HEK293 (cell line): ENCODE data around the gene BEGAIN.

Experiments
- CTCF ChIA-PET: fragments of 350-600 bp; formaldehyde crosslinking; extraction: SDS; loops from one replicate; lab custom pipeline; 2021; ENCODE audit warnings: antibody characterized with exemption; lab: Yijun Ruan, JAX
- POLR2A ChIA-PET: fragments of 300-600 bp; formaldehyde crosslinking; extraction: SDS; loops from one replicate; lab custom pipeline; 2020; ENCODE audit warnings: antibody characterized with exemption, inconsistent platforms; lab: Yijun Ruan, JAX
- H3K27ac ChIP-seq: fragments of 200-500 bp; sonication (Bioruptor generic); 2 replicates; pipeline ENCODE4 v1.5.1; 2014; ENCODE audit warnings: low read depth, low read length, control low read depth, inconsistent platforms; ENCODE audit errors: extremely low read depth
- H3K36me3 ChIP-seq, 2 experiments: fragments of 200-500 bp in 1 of 2; sonication (Bioruptor generic) in 1 of 2; 1 replicate in 1 of 2; 2 replicates in 1 of 2; pipeline ENCODE4 v1.5.1; 2014 to 2017; ENCODE audit warnings: inconsistent platforms in 2 of 2, low read length in 2 of 2; ENCODE audit not compliant: control insufficient read depth in 2 of 2, insufficient read depth in 1 of 2
- H3K4me1 ChIP-seq: fragments of 200-500 bp; sonication (Bioruptor generic); 2 replicates; pipeline ENCODE4 v1.5.1; 2014; ENCODE audit warnings: mild to moderate bottlenecking, low read length, inconsistent platforms; ENCODE audit not compliant: control insufficient read depth, insufficient read depth
- H3K4me3 ChIP-seq: 2 replicates; pipeline ENCODE4 v1.5.1; 2011; ENCODE audit warnings: low read depth, mild to moderate bottlenecking, control low read depth, low read length, moderate library complexity
- H3K9me3 ChIP-seq: fragments of 200-500 bp; sonication (Bioruptor generic); 2 replicates; pipeline ENCODE4 v1.5.1; 2014; ENCODE audit warnings: low read depth, low read length, inconsistent platforms; ENCODE audit not compliant: control insufficient read depth, insufficient read depth
- GLI4 ChIP-seq: fragments of 450-650 bp; formaldehyde crosslinking; IDR thresholded peaks from 2 replicates; pipeline ENCODE4 v1.5.1; 2016; ENCODE audit warnings: missing biosample characterization, missing genetic modification characterization
- HIC1 ChIP-seq: fragments of 450-650 bp; formaldehyde crosslinking; IDR thresholded peaks from 2 replicates; pipeline ENCODE4 v1.5.1; 2016; ENCODE audit warnings: missing biosample characterization, missing genetic modification characterization
- SETDB1 ChIP-seq: IDR thresholded peaks from one replicate; pipeline ENCODE4 v1.6.1; 2017; ENCODE audit warnings: mild to moderate bottlenecking, low read length, moderate library complexity, mixed read lengths; ENCODE audit not compliant: insufficient read length
- TCF7L2 ChIP-seq: IDR thresholded peaks from 2 replicates; pipeline ENCODE4 v1.6.1; 2011; ENCODE audit warnings: low read depth, mild to moderate bottlenecking, inconsistent platforms, low read length, moderate library complexity, borderline replicate concordance
- ZBTB17 ChIP-seq: fragments of 450-650 bp; formaldehyde crosslinking; IDR thresholded peaks from 2 replicates; pipeline ENCODE4 v1.5.1; 2016; ENCODE audit warnings: missing biosample characterization, missing genetic modification characterization
- ZBTB20 ChIP-seq: fragments of 450-650 bp; formaldehyde crosslinking; IDR thresholded peaks from 2 replicates; pipeline ENCODE4 v1.5.1; 2016; ENCODE audit warnings: missing biosample characterization, missing genetic modification characterization
- ZBTB7A ChIP-seq: fragments of 450-650 bp; formaldehyde crosslinking; IDR thresholded peaks from 2 replicates; pipeline ENCODE4 v1.5.1; 2016; ENCODE audit warnings: low read depth, missing biosample characterization, missing genetic modification characterization
- ZNF132 ChIP-seq: fragments of 450-650 bp; formaldehyde crosslinking; IDR thresholded peaks from 2 replicates; pipeline ENCODE4 v1.5.1; 2017; ENCODE audit warnings: missing biosample characterization, missing genetic modification characterization, borderline replicate concordance
- ZNF146 ChIP-seq: fragments of 450-650 bp; formaldehyde crosslinking; IDR thresholded peaks from 2 replicates; pipeline ENCODE4 v1.5.1; 2016; ENCODE audit warnings: missing biosample characterization, missing genetic modification characterization
- ZNF148 ChIP-seq: fragments of 450-650 bp; formaldehyde crosslinking; IDR thresholded peaks from 2 replicates; pipeline ENCODE4 v1.5.0; 2017; ENCODE audit warnings: missing biosample characterization, missing genetic modification characterization, borderline replicate concordance
- ZNF2 ChIP-seq: fragments of 450-650 bp; formaldehyde crosslinking; IDR thresholded peaks from 2 replicates; pipeline ENCODE4 v1.5.1; 2016; ENCODE audit warnings: missing biosample characterization, missing genetic modification characterization
- ZNF26 ChIP-seq: fragments of 450-650 bp; formaldehyde crosslinking; IDR thresholded peaks from 2 replicates; pipeline ENCODE4 v1.5.1; 2016; ENCODE audit warnings: missing biosample characterization, missing genetic modification characterization
- ZNF366 ChIP-seq: fragments of 450-650 bp; formaldehyde crosslinking; conservative IDR thresholded peaks from 2 replicates; pipeline ENCODE4 v1.5.1; 2016; ENCODE audit warnings: missing biosample characterization, missing genetic modification characterization
- ZNF391 ChIP-seq: fragments of 450-650 bp; formaldehyde crosslinking; IDR thresholded peaks from 2 replicates; pipeline ENCODE4 v1.5.1; 2016; ENCODE audit warnings: low read depth, missing biosample characterization, missing genetic modification characterization, borderline replicate concordance
- ZNF449 ChIP-seq: fragments of 450-650 bp; formaldehyde crosslinking; IDR thresholded peaks from 2 replicates; pipeline ENCODE4 v1.5.1; 2017; ENCODE audit warnings: missing biosample characterization, mild to moderate bottlenecking, missing genetic modification characterization, moderate library complexity
- ZNF555 ChIP-seq: fragments of 450-650 bp; formaldehyde crosslinking; conservative IDR thresholded peaks from 2 replicates; pipeline ENCODE4 v1.5.1; 2017; ENCODE audit warnings: missing biosample characterization, mild to moderate bottlenecking, missing genetic modification characterization, inconsistent platforms
- ZNF558 ChIP-seq: fragments of 450-650 bp; formaldehyde crosslinking; IDR thresholded peaks from 2 replicates; pipeline ENCODE4 v1.5.1; 2016; ENCODE audit warnings: missing biosample characterization, missing genetic modification characterization
- ZNF596 ChIP-seq: fragments of 450-650 bp; IDR thresholded peaks from 2 replicates; pipeline ENCODE4 v1.5.0; 2018; ENCODE audit warnings: missing biosample characterization, mild to moderate bottlenecking, missing genetic modification characterization, moderate library complexity
- ZNF660 ChIP-seq: fragments of 450-650 bp; IDR thresholded peaks from 2 replicates; pipeline ENCODE4 v1.5.1; 2018; ENCODE audit warnings: missing biosample characterization, mild to moderate bottlenecking, missing genetic modification characterization
- ZNF704 ChIP-seq: fragments of 450-650 bp; formaldehyde crosslinking; IDR thresholded peaks from 2 replicates; pipeline ENCODE4 v1.5.1; 2016; ENCODE audit warnings: missing biosample characterization, missing genetic modification characterization
- ZNF76 ChIP-seq: fragments of 450-650 bp; formaldehyde crosslinking; IDR thresholded peaks from 2 replicates; pipeline ENCODE4; 2016; ENCODE audit warnings: low read depth, missing biosample characterization, missing genetic modification characterization, borderline replicate concordance
- ZXDB ChIP-seq: fragments of 450-650 bp; formaldehyde crosslinking; IDR thresholded peaks from 2 replicates; pipeline ENCODE4 v1.5.1; 2016; ENCODE audit warnings: missing biosample characterization, missing genetic modification characterization

Gene BEGAIN

GRCh38 chr14:100601914-100602313 lies 14.7 kb upstream of the BEGAIN start:
- Histone ChIP-seq H3K4me1 (no peaks in the 10 kb centered on the region; the same call in 1 of the 2 replicates), H3K4me3 (no peak overlapping the region), H3K36me3 (no peaks in the 10 kb centered on the region), H3K27ac (no peak overlapping the region), H3K9me3 (no peaks in the 10 kb centered on the region)
- ChIA-PET POLR2A (no interaction called here), CTCF (interaction anchor here (0.6 to 1.0 kb wide), 2 partner anchors 61 to 1212 kb away, joined by 3 to 4 read pairs; no protein-coding TSS in a partner anchor)
- TF ChIP-seq ZBTB17, result no peak
- no peak for TF ChIP-seq TCF7L2
- no peak for TF ChIP-seq ZNF76 (tag by site-specific recombination)
- TF ChIP-seq ZNF148, result no peak
- TF ChIP-seq ZBTB20, result no peak
- peak; percentile 92 for TF ChIP-seq ZNF26
- no peak for TF ChIP-seq ZNF449
- no peak for TF ChIP-seq ZNF2 (tag by site-specific recombination)
- TF ChIP-seq ZNF555 (tag by site-specific recombination), result no peak

- Histone ChIP-seq H3K27ac (no peak overlapping the region), H3K36me3 (no peaks in the 10 kb centered on the region), H3K9me3 (no peaks in the 10 kb centered on the region), H3K4me1 (no peaks in the 10 kb centered on the region; the same call in 1 of the 2 replicates), H3K4me3 (no peak overlapping the region)
- TF ChIP-seq ZNF558 (tag by site-specific recombination), result peak; percentile 94
- TF ChIP-seq ZNF391 (tag by site-specific recombination), result no peak
- TF ChIP-seq SETDB1, result peak; percentile 45
- POLR2A ChIA-PET, result no interaction called here
- CTCF ChIA-PET, result no interaction called here
Observed at GRCh38 chr14:100601064-100601463, 13.8 kb upstream of the BEGAIN start.

- CTCF ChIA-PET, result no interaction called here
- H3K27ac ChIP-seq, result no peak overlapping the region
- H3K36me3 ChIP-seq, result no peaks in the 10 kb centered on the region
- H3K9me3 ChIP-seq, result no peaks in the 10 kb centered on the region
- TF ChIP-seq ZXDB (tag by site-specific recombination) (no peak), GLI4 (tag by site-specific recombination) (no peak), ZNF704 (tag by site-specific recombination) (no peak), ZNF596 (tag by site-specific recombination) (no peak), ZNF366 (no peak), ZNF132 (tag by site-specific recombination) (no peak), ZNF146 (tag by site-specific recombination) (no peak), ZBTB7A (no peak), HIC1 (no peak), ZNF660 (tag by site-specific recombination) (no peak)
- H3K4me3 ChIP-seq, result no peak overlapping the region
- POLR2A ChIA-PET, result no interaction called here
- H3K4me1 ChIP-seq, result no peaks in the 10 kb centered on the region; the same call in 1 of the 2 replicates
Observed at GRCh38 chr14:100599981-100600380, 12.8 kb upstream of the BEGAIN start.
